Hepatocyte (in vitro differentiated cells): ENCODE measurements around the gene CSH2. TPM values are rescaled to one million over a fixed set of nuclear protein-coding genes. Genes with fewer than 3 reads are reported as not detected.
A peak's percentile ranks its signal among the peaks of the same experiment; 100 is the strongest.

Source experiments
- DNase-seq: peaks from one replicate; pipeline ENCODE4 v3.0.0-alpha.2; 2016; ENCODE audit warnings: low spot score
- H2AFZ ChIP-seq: fragments of 200-600 bp; sonication (generic); 2 replicates; pipeline ENCODE4 v1.6.0; 2016; ENCODE audit warnings: antibody characterized with exemption, mild to moderate bottlenecking
- H3K27ac ChIP-seq: fragments of 200-600 bp; sonication (generic); 2 replicates; pipeline ENCODE4 v1.5.1; 2016; ENCODE audit warnings: mild to moderate bottlenecking
- H3K27me3 ChIP-seq: fragments of 200-600 bp; sonication (generic); 2 replicates; pipeline ENCODE4 v1.6.1; 2016
- H3K36me3 ChIP-seq: fragments of 200-600 bp; sonication (generic); replicated peaks from 2 replicates; pipeline ENCODE4 v1.5.1; 2016; ENCODE audit warnings: low read depth; ENCODE audit not compliant: insufficient read depth
- H3K4me1 ChIP-seq: fragments of 200-600 bp; sonication (generic); 2 replicates; pipeline ENCODE4 v1.5.1; 2016; ENCODE audit warnings: mild to moderate bottlenecking, moderate library complexity; ENCODE audit not compliant: insufficient read depth
- H3K4me2 ChIP-seq: fragments of 200-600 bp; sonication (generic); 2 replicates; pipeline ENCODE4 v1.6.0; 2016
- H3K4me3 ChIP-seq: fragments of 200-600 bp; sonication (generic); 2 replicates; pipeline ENCODE4 v1.5.1; 2016; ENCODE audit warnings: mild to moderate bottlenecking
- H3K79me2 ChIP-seq: fragments of 200-600 bp; sonication (generic); 2 replicates; pipeline ENCODE4 v1.6.0; 2017; ENCODE audit warnings: mild to moderate bottlenecking
- H3K9me2 ChIP-seq: fragments of 200-600 bp; sonication (generic); replicated peaks from 2 replicates; pipeline ENCODE4 v1.6.0; 2017; ENCODE audit warnings: mild to moderate bottlenecking; ENCODE audit not compliant: insufficient read depth
- H3K9me3 ChIP-seq: fragments of 200-600 bp; sonication (generic); 2 replicates; pipeline ENCODE4 v1.5.1; 2016; ENCODE audit warnings: low read depth, mild to moderate bottlenecking
- H4K20me1 ChIP-seq: fragments of 200-600 bp; sonication (generic); 2 replicates; pipeline ENCODE4 v1.6.0; 2016; ENCODE audit warnings: mild to moderate bottlenecking; ENCODE audit not compliant: insufficient read depth, poor library complexity, severe bottlenecking
- EZH2 ChIP-seq: fragments of 200-600 bp; sonication (generic); IDR thresholded peaks from 2 replicates; pipeline ENCODE4 v1.6.1; 2016; ENCODE audit warnings: antibody characterized with exemption, mild to moderate bottlenecking, borderline replicate concordance
- EZH2phosphoT487 ChIP-seq: fragments of 200-600 bp; sonication (generic); IDR thresholded peaks from one replicate; pipeline ENCODE4 v1.6.1; 2018; ENCODE audit warnings: antibody characterized with exemption, mild to moderate bottlenecking, low read depth, moderate library complexity; ENCODE audit not compliant: unreplicated experiment, severe bottlenecking
- WGBS: methylation state at CpG from one replicate; pipeline ENCODE4 v1.1.6; 2016; ENCODE audit warnings: low lambda C conversion rate; ENCODE audit errors: missing lambda C conversion rate; 5-methylcytosine and 5-hydroxymethylcytosine counted together
- polyA plus RNA-seq: library from polyadenylated mRNA; unstranded; fragments of >200 nt; fragmentation: Nextera tagmentation; extraction: Ambion mirVana; gene quantifications from 2 replicates; pipeline ENCODE4 v1.2.1, GENCODE V29; 2016
- total RNA-seq: library from RNA; depleted of rRNA; stranded (reverse); fragments of >200 nt; gene quantifications from 2 replicates; pipeline ENCODE4 v1.2.3, GENCODE V29; 2014
- TF ChIP-seq, protein P1 (sequence below): fragments of 200-600 bp; sonication (generic); IDR thresholded peaks from 2 replicates; pipeline ENCODE4 v1.5.1; 2016; ENCODE audit warnings: antibody characterized with exemption, mild to moderate bottlenecking; ENCODE audit not compliant: poor library complexity

CSH2 gene
- total and polyA plus RNA-seq, 2 experiments from 2014 or later = 1.4 TPM; not detected in 1

DNA sequence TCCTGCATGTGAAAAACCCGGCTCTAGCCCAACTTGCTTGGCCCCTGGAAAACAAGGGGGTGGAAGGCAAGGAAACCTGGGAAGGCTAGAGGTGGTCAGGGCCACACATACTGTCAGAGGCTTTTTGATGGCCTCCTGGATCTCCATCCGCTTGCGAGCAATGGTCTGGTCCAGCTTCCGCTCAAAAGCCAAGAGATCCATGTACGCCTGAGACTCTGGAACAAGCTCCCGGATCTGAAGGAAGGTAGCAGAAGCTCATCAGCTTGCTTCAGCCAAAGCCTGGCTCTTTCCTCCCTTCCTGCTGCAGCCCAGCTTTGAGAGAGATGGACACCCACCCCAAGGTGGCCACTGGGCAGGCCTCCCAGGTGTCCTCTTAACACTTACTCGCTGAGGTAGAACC is 36.7 kb downstream of the CSH2 start:
- H2AFZ ChIP-seq = no peak overlapping the region
- H3K4me2 ChIP-seq = no peak overlapping the region
- H3K36me3 ChIP-seq = no peaks in the 10 kb centered on the region
- H3K4me3 ChIP-seq = no peak overlapping the region
- H4K20me1 ChIP-seq = peaks cover 31% of the 10 kb centered on the region
- no peaks in the 10 kb centered on the region for H3K9me2 ChIP-seq
- peaks cover 65% of the 10 kb centered on the region for H3K79me2 ChIP-seq
- 96% methylated on average over 7 of the region's 7 CpGs for WGBS
- no peaks in the 10 kb centered on the region for H3K9me3 ChIP-seq
- TF ChIP-seq EZH2 (no peak), EZH2phosphoT487 (no peak)
- TF ChIP-seq, protein P1, sequence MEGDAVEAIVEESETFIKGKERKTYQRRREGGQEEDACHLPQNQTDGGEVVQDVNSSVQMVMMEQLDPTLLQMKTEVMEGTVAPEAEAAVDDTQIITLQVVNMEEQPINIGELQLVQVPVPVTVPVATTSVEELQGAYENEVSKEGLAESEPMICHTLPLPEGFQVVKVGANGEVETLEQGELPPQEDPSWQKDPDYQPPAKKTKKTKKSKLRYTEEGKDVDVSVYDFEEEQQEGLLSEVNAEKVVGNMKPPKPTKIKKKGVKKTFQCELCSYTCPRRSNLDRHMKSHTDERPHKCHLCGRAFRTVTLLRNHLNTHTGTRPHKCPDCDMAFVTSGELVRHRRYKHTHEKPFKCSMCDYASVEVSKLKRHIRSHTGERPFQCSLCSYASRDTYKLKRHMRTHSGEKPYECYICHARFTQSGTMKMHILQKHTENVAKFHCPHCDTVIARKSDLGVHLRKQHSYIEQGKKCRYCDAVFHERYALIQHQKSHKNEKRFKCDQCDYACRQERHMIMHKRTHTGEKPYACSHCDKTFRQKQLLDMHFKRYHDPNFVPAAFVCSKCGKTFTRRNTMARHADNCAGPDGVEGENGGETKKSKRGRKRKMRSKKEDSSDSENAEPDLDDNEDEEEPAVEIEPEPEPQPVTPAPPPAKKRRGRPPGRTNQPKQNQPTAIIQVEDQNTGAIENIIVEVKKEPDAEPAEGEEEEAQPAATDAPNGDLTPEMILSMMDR = no peak
- H3K27ac ChIP-seq = no peak overlapping the region
- DNase-seq = no peak
- H3K27me3 ChIP-seq = no peaks in the 10 kb centered on the region
- peaks cover 36% of the 10 kb centered on the region for H3K4me1 ChIP-seq

DNA sequence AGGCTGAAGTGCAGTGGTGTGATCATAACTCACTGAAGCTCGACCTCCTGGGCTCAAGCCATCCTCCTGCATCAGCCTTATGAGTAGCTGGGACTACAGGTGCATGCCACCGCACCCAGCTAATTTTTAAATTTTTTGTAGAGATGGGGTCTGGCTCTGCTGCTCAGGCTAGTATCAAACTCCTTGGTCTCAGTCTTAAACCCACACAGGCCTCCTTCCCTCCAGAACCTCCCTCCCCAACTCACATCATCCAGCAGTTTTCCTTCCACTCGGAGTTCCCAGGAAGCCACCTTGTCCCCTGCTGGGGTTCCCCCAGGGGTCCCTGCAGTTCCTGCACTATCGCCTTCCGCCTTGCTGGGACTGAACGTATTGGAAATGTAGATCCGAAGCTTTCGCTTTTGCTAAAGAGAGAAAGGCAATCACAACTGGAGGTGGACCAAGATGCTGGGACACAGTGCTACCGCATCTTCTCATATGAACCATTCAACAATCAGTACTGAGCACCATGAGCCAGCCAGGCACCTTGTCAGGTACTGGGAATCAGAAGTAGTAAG is 38.2 kb downstream of the CSH2 start:
- Histone ChIP-seq H3K79me2 (peaks cover 49% of the 10 kb centered on the region), H3K27me3 (no peaks in the 10 kb centered on the region), H3K36me3 (no peaks in the 10 kb centered on the region), H4K20me1 (peaks cover 20% of the 10 kb centered on the region), H3K4me1 (peaks cover 23% of the 10 kb centered on the region), H3K9me3 (no peaks in the 10 kb centered on the region), H3K4me3 (no peak overlapping the region), H2AFZ (no peak overlapping the region), H3K9me2 (no peaks in the 10 kb centered on the region), H3K27ac (no peak overlapping the region), H3K4me2 (no peak overlapping the region)
- 89% methylated on average over 9 of the region's 9 CpGs for WGBS
- TF ChIP-seq, protein P1 = no peak
- TF ChIP-seq EZH2phosphoT487 (no peak), EZH2 (no peak)
- no peak for DNase-seq

DNA sequence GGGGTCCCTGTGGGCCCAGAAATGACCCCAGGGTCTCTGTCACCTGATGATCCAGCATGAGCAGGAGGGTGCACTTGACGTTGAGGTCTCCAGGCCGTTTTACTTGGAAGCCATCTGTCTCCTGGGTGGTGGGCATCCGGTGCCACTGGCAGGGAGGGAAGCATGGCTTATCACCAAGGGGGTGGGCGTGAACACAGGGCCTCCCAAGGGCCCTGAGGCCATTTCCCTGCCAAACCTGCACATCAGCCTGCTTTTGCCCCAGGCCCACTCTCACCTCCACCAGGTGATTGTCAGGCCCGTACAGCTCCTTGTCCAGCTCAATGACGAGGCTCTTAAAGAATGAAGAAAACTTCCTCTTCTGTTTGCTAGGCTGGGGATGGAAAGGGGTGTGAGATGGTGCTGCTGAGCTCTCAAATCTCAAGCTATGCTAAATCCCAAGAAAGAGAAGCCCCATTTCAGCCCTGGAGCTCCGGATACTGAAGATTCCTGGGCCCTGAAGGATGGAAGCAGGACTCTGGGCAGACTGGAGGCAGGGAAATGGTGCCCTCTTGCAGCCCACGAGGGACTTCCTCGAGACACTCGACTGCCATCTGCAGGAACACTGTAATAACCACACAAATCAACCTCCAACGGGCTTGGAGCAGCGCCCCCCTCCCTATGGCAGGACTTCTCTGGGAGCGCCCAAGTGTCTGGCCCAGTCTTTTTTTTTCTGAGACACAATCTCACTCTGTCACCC is 38.9 kb downstream of the CSH2 start:
- H3K27ac ChIP-seq = no peak overlapping the region
- no peak overlapping the region for H3K4me3 ChIP-seq
- WGBS = 54% methylated on average over 13 of the region's 13 CpGs
- peaks cover 15% of the 10 kb centered on the region for H4K20me1 ChIP-seq
- peaks cover under 1% of the 10 kb centered on the region for H3K36me3 ChIP-seq
- peaks cover 17% of the 10 kb centered on the region for H3K4me1 ChIP-seq
- no peak overlapping the region for H2AFZ ChIP-seq
- H3K4me2 ChIP-seq = no peak overlapping the region
- no peaks in the 10 kb centered on the region for H3K9me2 ChIP-seq
- peaks cover 47% of the 10 kb centered on the region for H3K79me2 ChIP-seq
- TF ChIP-seq, protein P1 = peak; percentile 49
- TF ChIP-seq EZH2phosphoT487 = no peak
- TF ChIP-seq EZH2 = no peak
- peak; percentile 78 for DNase-seq
- H3K9me3 ChIP-seq = no peaks in the 10 kb centered on the region
- no peaks in the 10 kb centered on the region for H3K27me3 ChIP-seq
